Nephron progenitor cell (in vitro differentiated cells): ENCODE measurements around the gene MX2.

Experiments
- DNase-seq: peaks from one replicate; pipeline ENCODE4 v3.0.0; 2021
- H3K27ac Mint-ChIP-seq: 2 replicates; pipeline ENCODE4 v1.8.0; 2021; ENCODE audit warnings: mild to moderate bottlenecking, moderate library complexity, mixed read lengths
- H3K27me3 Mint-ChIP-seq: 2 replicates; pipeline ENCODE4 v1.8.0; 2021; ENCODE audit warnings: mild to moderate bottlenecking, low read depth, mixed read lengths; ENCODE audit not compliant: poor library complexity
- H3K36me3 Mint-ChIP-seq: 2 replicates; pipeline ENCODE4 v1.8.0; 2021; ENCODE audit warnings: low read depth, mixed read lengths
- H3K4me1 Mint-ChIP-seq: 2 replicates; pipeline ENCODE4 v1.8.0; 2021; ENCODE audit warnings: mixed read lengths
- H3K4me3 Mint-ChIP-seq: 2 replicates; pipeline ENCODE4 v1.8.0; 2021; ENCODE audit warnings: mild to moderate bottlenecking, moderate library complexity, mixed read lengths
- H3K9me3 Mint-ChIP-seq: 2 replicates; pipeline ENCODE4 v1.8.0; 2021; ENCODE audit warnings: mild to moderate bottlenecking, moderate library complexity, mixed read lengths
- CTCF ChIP-seq: fragments of 200-600 bp; sonication (generic); IDR thresholded peaks from 2 replicates; pipeline ENCODE4 v1.5.0; 2021; ENCODE audit warnings: antibody characterized with exemption

MX2 gene

DNA sequence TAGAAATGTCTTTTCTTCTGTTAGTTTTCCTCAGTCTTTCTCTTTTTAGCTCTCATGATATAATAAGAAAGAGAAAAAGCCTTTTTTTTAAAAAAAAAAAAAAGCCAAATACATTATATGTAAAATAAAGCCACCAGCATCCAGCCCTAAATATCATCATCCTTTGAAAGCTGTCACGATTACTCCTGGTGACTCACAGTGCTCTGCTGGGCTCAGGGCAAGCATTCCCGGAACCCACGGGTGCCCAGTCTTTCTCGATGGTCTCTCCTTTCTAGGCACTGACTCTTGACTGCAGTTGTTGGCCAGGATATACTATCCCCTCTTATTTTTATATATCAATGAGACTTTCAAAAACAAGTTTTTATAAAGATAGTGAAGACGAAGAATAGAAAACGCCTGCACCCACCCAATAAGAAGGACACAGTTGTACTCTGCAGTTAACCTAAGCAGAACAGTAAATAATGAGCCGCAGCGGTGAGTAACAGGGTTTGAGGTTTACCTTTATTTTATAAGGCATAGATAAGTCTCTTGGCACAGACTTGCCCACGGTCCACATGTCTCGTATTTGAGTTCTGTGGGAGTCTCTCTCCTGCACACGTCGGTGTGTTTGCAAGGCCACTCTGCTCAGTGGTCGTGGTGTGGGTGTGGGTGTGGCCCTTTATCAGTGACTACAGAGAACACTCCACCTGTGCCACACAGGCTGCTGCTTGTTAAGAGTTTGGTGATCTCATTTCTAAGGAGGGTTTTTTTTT, 15.7 kb upstream of the MX2 start:
- Mint-ChIP-seq H3K27me3 (peaks cover 13% of the 10 kb centered on the region), H3K9me3 (peaks cover 13% of the 10 kb centered on the region), H3K4me3 (no peak overlapping the region), H3K4me1 (peaks cover 14% of the 10 kb centered on the region), H3K27ac (no peak overlapping the region), H3K36me3 (no peaks in the 10 kb centered on the region)
- no peak for TF ChIP-seq CTCF
- DNase-seq: no peak

DNA sequence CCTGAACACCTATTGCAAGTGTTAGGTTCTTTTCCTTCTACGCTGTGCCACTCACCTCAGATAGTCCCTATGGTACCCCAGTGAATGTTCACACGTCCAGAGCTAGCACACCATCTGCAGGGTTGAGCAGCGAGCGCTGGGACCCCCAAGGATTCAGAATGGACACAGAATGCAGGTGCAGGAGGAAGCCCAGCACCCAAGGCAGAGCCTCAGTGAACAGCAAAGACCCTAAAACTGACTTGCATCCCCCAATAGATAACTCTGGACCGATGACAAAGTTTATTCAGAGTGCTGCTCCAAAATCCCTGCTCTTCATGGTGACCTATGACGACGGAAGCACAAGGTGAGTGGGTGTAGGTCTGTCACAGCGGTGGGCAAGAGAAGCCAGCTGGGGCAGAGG, 15.1 kb upstream of the MX2 start:
- DNase-seq: no peak
- Mint-ChIP-seq H3K4me3 (no peak overlapping the region), H3K9me3 (peaks cover 13% of the 10 kb centered on the region), H3K36me3 (no peaks in the 10 kb centered on the region), H3K27me3 (peaks cover 13% of the 10 kb centered on the region), H3K4me1 (peaks cover 14% of the 10 kb centered on the region), H3K27ac (no peak overlapping the region)
- no peak for TF ChIP-seq CTCF

DNA sequence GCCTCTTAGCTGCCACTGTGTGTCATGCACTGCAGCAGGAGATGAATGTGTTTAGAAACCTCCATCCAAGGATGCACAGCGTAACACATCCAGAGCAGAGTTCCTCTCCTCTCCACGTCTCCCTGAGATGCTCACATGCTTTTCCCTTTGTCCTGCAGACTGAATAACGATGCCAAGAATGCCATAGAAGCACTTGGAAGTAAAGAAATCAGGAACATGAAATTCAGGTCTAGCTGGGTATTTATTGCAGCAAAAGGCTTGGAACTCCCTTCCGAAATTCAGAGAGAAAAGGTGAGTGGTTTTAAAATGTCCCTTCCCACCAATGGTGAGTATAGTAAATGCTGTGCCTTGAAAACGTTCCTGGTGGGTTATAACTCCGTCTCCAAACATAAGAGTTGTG, 13.4 kb upstream of the MX2 start:
- H3K4me3 Mint-ChIP-seq: no peak overlapping the region
- no peaks in the 10 kb centered on the region for H3K36me3 Mint-ChIP-seq
- no peaks in the 10 kb centered on the region for H3K9me3 Mint-ChIP-seq
- peaks cover 14% of the 10 kb centered on the region for H3K4me1 Mint-ChIP-seq
- H3K27me3 Mint-ChIP-seq: peaks cover 17% of the 10 kb centered on the region
- no peak for DNase-seq
- no peak overlapping the region for H3K27ac Mint-ChIP-seq
- no peak for TF ChIP-seq CTCF

DNA sequence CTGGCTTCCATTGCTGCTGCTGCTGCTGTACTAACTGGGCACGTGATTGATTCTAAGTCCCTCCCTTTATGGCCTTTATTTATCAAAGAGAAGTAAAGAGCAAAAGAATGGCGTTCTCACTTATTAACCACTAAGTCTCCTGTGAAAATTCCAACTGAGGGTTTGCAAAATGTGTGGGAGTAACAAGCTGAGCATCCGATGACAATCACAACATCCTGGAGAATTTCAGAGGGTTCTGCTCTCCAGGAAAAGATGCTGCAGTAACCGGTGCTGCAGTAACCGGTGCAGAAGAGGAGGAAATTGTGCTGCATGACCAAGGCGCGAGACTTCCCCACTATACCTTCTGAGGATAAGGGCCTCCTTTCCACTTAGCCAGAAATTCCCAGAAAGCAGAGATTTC, 12.7 kb upstream of the MX2 start:
- H3K9me3 Mint-ChIP-seq: no peaks in the 10 kb centered on the region
- TF ChIP-seq CTCF: no peak
- H3K4me1 Mint-ChIP-seq: peaks cover 12% of the 10 kb centered on the region
- peaks cover 16% of the 10 kb centered on the region for H3K27me3 Mint-ChIP-seq
- no peak overlapping the region for H3K27ac Mint-ChIP-seq
- no peak overlapping the region for H3K4me3 Mint-ChIP-seq
- H3K36me3 Mint-ChIP-seq: no peaks in the 10 kb centered on the region
- no peak for DNase-seq

GRCh38 chr21:41349619-41350390, 12.0 kb upstream of the MX2 start:
- H3K27ac Mint-ChIP-seq: no peak overlapping the region
- no peaks in the 10 kb centered on the region for H3K36me3 Mint-ChIP-seq
- H3K4me1 Mint-ChIP-seq: peaks cover 10% of the 10 kb centered on the region
- no peak for DNase-seq
- TF ChIP-seq CTCF: no peak
- peaks cover 13% of the 10 kb centered on the region for H3K27me3 Mint-ChIP-seq
- H3K4me3 Mint-ChIP-seq: no peak overlapping the region
- H3K9me3 Mint-ChIP-seq: no peaks in the 10 kb centered on the region
